Measurements from ENCODE around the gene GRAP. TPM values are rescaled to one million over a fixed set of nuclear protein-coding genes. Genes with fewer than 3 reads are reported as not detected.
A peak's percentile ranks its signal among the peaks of the same experiment; 100 is the strongest.
"Not testable (repeated sequence)": the region's sequence is repeated elsewhere in the genome, so short reads cannot be mapped to it uniquely, and the experiment has no call there.

The GRAP gene
- total RNA-seq (41.9 TPM), polyA plus RNA-seq (22.5 TPM)
- long read RNA-seq, donor 1, partial matches to known transcripts: 0 of 3 reads
- long read RNA-seq, donor 1, other reads (novel, unspliced or antisense): 0 of 3 reads
- long read RNA-seq, donor 2: 0 reads
- long read RNA-seq, donor 3, transcript GRAP-201 (5 exons, 2,651 nt): major isoform, 38 of 61 reads
- long read RNA-seq, donor 3, partial matches to known transcripts: 21 of 61 reads
- long read RNA-seq, donor 3, other reads (novel, unspliced or antisense): 0 of 61 reads
- long read RNA-seq, donor 4, transcript GRAP-201 (5 exons, 2,651 nt): major isoform, 12 of 14 reads
- long read RNA-seq, donor 4, partial matches to known transcripts: 0 of 14 reads
- long read RNA-seq, donor 4, other reads (novel, unspliced or antisense): 0 of 14 reads
- long read RNA-seq, donor 5, transcript GRAP-201 (5 exons, 2,651 nt): major isoform, 30 of 44 reads
- long read RNA-seq, donor 5, partial matches to known transcripts: 10 of 44 reads
- long read RNA-seq, donor 5, other reads (novel, unspliced or antisense): 0 of 44 reads
- long read RNA-seq, donor 6, transcript GRAP-201 (5 exons, 2,651 nt): major isoform, 21 of 24 reads
- long read RNA-seq, donor 6, partial matches to known transcripts: 0 of 24 reads
- long read RNA-seq, donor 6, other reads (novel, unspliced or antisense): 0 of 24 reads
- long read RNA-seq, donor 7, transcript GRAP-201 (5 exons, 2,651 nt): major isoform, 18 of 20 reads
- long read RNA-seq, donor 7, partial matches to known transcripts: 0 of 20 reads
- long read RNA-seq, donor 7, other reads (novel, unspliced or antisense): 0 of 20 reads
- long read RNA-seq, donor 8, transcript GRAP-201 (5 exons, 2,651 nt): major isoform, 13 of 13 reads
- long read RNA-seq, donor 8, partial matches to known transcripts: 0 of 13 reads
- long read RNA-seq, donor 8, other reads (novel, unspliced or antisense): 0 of 13 reads
- long read RNA-seq, donor 9, transcript GRAP-201 (5 exons, 2,651 nt): major isoform, 14 of 17 reads
- long read RNA-seq, donor 9, partial matches to known transcripts: 0 of 17 reads
- long read RNA-seq, donor 9, other reads (novel, unspliced or antisense): 0 of 17 reads
- long read RNA-seq, donor 10, transcript GRAP-201 (5 exons, 2,651 nt): major isoform, 22 of 24 reads
- long read RNA-seq, donor 10, partial matches to known transcripts: 0 of 24 reads
- long read RNA-seq, donor 10, other reads (novel, unspliced or antisense): 0 of 24 reads

DNA sequence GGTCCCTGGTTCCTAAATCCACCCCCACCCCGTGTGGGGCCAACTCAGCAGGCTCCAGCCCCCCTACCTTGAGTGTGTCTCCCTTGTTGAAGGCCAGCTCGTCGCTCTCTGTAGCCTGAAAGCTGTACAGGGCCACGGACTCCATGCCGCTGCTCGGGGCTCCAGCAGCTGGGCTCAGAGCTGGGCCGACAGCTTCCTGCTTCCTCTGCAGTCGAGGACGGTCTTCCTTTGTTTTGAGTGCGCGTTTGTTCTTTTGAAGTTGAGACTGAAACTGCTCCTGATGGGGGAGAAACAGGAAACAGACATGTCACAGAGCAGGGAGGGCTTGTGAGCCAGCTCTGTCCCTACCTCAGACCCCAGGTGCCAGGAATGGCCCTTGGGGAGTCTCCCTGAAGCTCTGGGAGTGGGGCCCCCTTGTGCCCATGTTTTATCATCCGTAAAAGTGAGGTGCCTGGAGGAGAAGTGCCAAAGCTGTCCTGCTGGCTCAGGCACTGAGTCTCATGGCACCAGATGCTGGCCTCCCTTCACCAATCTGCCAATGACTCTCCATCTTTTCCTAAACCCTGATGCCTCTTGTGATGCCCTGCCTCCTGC is at the start of gene GRAP:
GRAP (minus strand) TSS at position 176 of the 594 bp plus-strand sequence; CDS start at position 145, 31 bp downstream.
- H3K36me3 ChIP-seq (ENCODE audit: control insufficient read depth in 2 of 2, insufficient read depth in 2 of 2, low read length in 1 of 2); H3K4me1 ChIP-seq (ENCODE audit: control insufficient read depth in 2 of 2, insufficient read depth in 2 of 2, low read length in 2 of 2); H3K27ac ChIP-seq (ENCODE audit: low read depth in 1 of 2, low read length in 1 of 2); DNase-seq (ENCODE audit: low read depth in 6 of 9, low spot score in 9 of 9); H3K4me3 ChIP-seq (ENCODE audit: low read length in 2 of 2); H3K9me3 ChIP-seq (ENCODE audit: control insufficient read depth in 2 of 2, insufficient read depth in 1 of 2, low read length in 1 of 2); H3K27me3 ChIP-seq (ENCODE audit: control insufficient read depth in 2 of 2, insufficient read depth in 1 of 2, low read length in 1 of 2): not testable (repeated sequence)
- WGBS: no CpG with 5 or more reads among the region's 12 CpGs

DNA sequence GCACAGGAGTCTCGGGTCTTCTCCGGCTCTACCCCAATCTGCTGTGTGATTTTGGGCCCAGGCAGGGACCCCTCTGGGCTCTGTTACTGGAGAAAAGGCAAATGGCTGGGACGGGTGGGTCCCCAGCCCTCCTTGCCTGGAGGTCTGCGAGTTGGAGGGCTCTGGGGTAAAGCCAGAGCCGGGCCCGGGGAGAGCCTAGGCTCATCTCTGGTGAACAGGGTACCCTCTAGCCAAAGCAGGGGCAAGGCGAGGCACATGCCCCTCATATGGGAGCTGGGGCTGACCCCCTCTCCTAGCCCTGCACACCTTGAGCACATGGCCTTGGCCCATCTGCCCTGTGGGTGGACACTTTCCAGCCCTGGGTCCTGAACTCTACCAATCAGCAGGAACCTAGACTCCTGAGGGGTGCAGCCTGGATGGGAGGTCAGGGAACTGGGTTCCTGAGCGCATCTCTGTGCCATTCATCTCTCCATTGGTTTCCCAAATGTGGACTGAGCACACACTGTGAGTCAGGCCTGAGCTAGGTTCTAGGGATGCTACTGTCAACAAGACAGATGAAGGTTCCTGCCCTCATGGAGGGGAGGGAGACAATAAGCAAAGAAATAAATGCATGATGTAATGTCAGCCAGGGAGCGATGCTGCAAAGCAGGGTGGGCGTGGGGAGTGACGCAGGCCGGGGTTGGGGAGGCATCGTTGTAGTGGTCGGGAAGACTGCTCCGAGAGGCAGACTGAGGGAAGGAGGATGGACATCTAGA is 47.1 kb upstream of the GRAP start:
- DNase-seq (ENCODE audit: low read depth in 6 of 9, low spot score in 9 of 9): peak in 1 of 9 donors; percentile 0
- H3K36me3 ChIP-seq (ENCODE audit: control insufficient read depth in 2 of 2, insufficient read depth in 2 of 2, low read length in 1 of 2); H3K27ac ChIP-seq (ENCODE audit: low read depth in 1 of 2, low read length in 1 of 2); H3K9me3 ChIP-seq (ENCODE audit: control insufficient read depth in 2 of 2, insufficient read depth in 1 of 2, low read length in 1 of 2); H3K4me1 ChIP-seq (ENCODE audit: control insufficient read depth in 2 of 2, insufficient read depth in 2 of 2, low read length in 2 of 2); H3K4me3 ChIP-seq (ENCODE audit: low read length in 2 of 2); H3K27me3 ChIP-seq (ENCODE audit: control insufficient read depth in 2 of 2, insufficient read depth in 1 of 2, low read length in 1 of 2): not testable (repeated sequence)
- 97% methylated on average over 7 of the region's 15 CpGs for WGBS

DNA sequence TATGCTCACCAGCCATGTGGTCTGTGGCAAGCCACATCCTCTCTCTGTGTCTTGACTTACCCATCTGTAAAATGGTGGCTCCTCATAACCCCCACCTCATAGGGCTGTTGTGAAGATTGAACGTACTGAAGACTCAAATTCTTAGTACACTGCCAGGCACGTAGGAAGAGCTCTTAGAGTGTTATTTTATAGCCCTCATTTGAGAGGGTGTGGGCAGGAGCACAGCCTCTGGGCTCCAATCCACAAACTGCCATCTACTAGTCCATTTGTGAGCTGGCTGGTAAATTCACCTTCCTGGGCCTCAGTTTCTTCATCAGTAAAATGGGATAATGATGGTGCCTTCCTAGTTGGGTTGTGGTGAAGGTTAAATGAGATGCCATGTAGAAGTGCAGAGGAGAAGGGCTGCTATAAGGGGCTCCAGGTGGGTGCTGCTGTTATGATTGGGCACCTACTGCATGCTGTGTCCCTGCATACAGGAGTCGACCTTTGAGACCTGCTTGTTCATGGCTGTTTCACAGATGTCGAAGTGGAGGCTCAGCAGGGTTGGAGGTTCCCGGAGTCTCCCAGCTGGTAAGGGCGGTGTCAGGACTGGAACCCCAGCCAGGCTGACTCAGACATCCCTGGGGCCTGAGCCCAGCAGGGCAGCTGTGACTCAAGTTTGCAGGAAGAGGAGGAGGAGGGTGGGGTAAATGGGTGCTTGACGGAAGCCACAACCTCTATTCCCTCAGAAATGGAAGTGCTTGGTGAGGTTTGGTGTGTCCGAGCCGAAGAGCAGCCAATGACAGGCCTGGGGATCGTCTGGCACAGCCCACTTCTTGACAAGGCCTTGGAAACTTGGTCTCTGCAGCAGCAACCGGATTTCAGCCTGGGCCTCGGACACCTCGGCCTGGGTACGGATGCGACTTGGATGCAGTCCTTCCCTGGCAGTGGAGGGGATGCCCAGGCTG is 46.3 kb upstream of the GRAP start:
- not testable (repeated sequence) for H3K4me1 ChIP-seq (ENCODE audit: control insufficient read depth in 2 of 2, insufficient read depth in 2 of 2, low read length in 2 of 2); H3K36me3 ChIP-seq (ENCODE audit: control insufficient read depth in 2 of 2, insufficient read depth in 2 of 2, low read length in 1 of 2); H3K4me3 ChIP-seq (ENCODE audit: low read length in 2 of 2); H3K9me3 ChIP-seq (ENCODE audit: control insufficient read depth in 2 of 2, insufficient read depth in 1 of 2, low read length in 1 of 2); H3K27ac ChIP-seq (ENCODE audit: low read depth in 1 of 2, low read length in 1 of 2); H3K27me3 ChIP-seq (ENCODE audit: control insufficient read depth in 2 of 2, insufficient read depth in 1 of 2, low read length in 1 of 2)
- DNase-seq (ENCODE audit: low read depth in 6 of 9, low spot score in 9 of 9): peak in 1 of 9 donors; percentile 0
- WGBS: 84% methylated on average over 12 of the region's 15 CpGs

DNA sequence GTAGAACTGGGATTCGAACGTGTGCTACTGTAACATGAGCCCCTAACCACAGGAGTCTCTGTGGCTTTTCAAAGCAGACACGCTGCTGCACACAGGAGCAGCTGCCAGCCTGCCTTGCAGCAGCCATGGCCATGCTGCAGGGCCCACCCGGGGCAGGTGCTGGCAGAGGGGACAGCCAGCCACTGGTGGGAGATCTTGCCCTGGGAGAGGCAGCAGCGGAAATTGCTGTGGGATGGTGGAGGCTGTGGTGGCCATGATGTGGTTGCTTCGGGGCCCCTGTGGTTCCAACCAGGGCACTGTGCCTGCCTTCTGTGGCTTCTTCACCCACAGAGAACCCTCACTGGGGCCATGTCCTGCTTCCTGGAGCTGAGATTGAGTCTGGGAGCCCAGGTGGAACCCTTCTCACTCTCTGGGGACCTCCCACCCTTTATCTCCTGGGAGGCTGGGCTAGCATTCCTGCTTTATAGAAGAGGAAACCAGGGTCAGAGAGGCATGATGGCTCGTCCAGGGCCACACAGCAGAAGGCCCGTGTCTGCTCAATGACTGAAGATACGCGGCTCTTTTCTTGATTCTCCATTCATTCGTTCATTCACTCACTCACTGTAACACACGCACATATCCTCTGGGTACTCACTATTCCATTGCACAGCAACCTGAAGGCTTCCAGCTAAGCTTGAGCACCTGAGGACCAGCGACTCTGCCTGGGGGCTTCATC is 43.5 kb upstream of the GRAP start:
- not testable (repeated sequence) for H3K4me3 ChIP-seq (ENCODE audit: low read length in 2 of 2); DNase-seq (ENCODE audit: low read depth in 6 of 9, low spot score in 9 of 9); H3K27ac ChIP-seq (ENCODE audit: low read depth in 1 of 2, low read length in 1 of 2); H3K4me1 ChIP-seq (ENCODE audit: control insufficient read depth in 2 of 2, insufficient read depth in 2 of 2, low read length in 2 of 2); H3K36me3 ChIP-seq (ENCODE audit: control insufficient read depth in 2 of 2, insufficient read depth in 2 of 2, low read length in 1 of 2); H3K27me3 ChIP-seq (ENCODE audit: control insufficient read depth in 2 of 2, insufficient read depth in 1 of 2, low read length in 1 of 2); H3K9me3 ChIP-seq (ENCODE audit: control insufficient read depth in 2 of 2, insufficient read depth in 1 of 2, low read length in 1 of 2)
- WGBS: no CpG with 5 or more reads among the region's 13 CpGs

DNA sequence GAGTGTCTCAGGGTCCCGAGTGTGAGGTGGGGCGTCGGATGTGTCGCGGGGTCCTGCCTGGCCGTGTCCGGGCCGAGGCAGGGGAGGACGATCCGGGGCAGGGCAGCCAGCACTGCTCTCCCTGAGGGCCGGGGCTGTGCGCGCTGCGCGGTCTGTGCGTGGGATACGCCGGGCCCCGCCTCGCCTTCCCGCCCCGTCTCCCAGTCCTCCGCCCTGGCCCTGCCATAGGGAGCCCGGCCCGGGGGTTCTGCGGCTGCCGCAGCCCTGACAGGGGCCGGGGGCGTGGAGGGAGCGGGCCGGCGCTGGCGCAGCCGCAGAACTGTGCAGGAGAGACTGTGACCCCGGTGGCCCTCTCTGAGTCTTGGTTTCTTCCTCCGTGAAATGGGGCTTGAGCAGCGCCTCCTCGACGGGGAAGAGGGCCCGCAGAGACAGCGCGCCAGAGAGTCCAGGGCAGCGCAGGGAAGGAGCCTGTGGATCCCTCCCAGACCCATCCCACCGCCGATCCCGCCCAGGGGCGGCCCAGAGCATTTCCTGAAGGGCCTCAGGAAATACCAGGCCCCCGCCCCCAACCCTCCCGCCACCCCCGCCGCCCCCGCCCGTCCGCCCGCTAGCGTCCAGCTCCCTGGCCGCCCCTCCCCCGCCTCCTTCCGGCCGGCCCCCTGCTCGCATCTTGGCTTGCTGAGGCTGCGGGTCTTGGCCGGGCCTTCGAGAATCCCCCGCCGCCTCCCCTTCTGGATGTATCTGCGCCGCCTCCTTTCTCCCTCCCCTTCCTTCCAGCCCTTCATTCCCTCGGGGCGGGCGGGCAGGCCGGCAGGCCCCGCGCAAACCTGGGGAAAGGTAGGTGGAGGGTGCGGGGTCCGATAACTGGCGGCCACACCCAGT is 42.3 kb upstream of the GRAP start:
- WGBS: 2% methylated on average over 7 of the region's 77 CpGs
- DNase-seq (ENCODE audit: low read depth in 6 of 9, low spot score in 9 of 9); H3K4me1 ChIP-seq (ENCODE audit: control insufficient read depth in 2 of 2, insufficient read depth in 2 of 2, low read length in 2 of 2); H3K9me3 ChIP-seq (ENCODE audit: control insufficient read depth in 2 of 2, insufficient read depth in 1 of 2, low read length in 1 of 2); H3K27ac ChIP-seq (ENCODE audit: low read depth in 1 of 2, low read length in 1 of 2); H3K4me3 ChIP-seq (ENCODE audit: low read length in 2 of 2); H3K36me3 ChIP-seq (ENCODE audit: control insufficient read depth in 2 of 2, insufficient read depth in 2 of 2, low read length in 1 of 2); H3K27me3 ChIP-seq (ENCODE audit: control insufficient read depth in 2 of 2, insufficient read depth in 1 of 2, low read length in 1 of 2): not testable (repeated sequence)

DNA sequence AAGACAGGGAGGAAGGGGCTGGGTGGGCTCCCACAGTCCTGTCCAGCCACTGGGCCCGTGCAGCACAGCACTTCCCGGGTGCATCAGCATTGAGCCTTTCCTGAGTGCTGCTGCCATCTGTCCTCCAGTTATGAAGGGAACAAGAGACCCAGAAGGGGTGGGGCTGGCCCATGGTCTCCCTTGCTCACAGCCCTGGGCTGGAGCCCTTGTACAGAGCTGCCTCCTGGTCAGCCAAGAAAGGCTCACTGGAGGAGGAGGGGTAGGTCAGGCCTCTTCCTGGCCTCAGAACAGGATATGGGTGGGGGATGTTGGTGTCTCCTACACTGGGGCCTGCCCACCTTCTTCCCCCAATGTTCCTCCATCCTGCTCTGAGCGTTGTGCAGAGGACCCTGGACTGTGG is 30.6 kb upstream of the GRAP start:
- not testable (repeated sequence) for H3K4me1 ChIP-seq (ENCODE audit: control insufficient read depth in 2 of 2, insufficient read depth in 2 of 2, low read length in 2 of 2); H3K9me3 ChIP-seq (ENCODE audit: control insufficient read depth in 2 of 2, insufficient read depth in 1 of 2, low read length in 1 of 2); H3K4me3 ChIP-seq (ENCODE audit: low read length in 2 of 2); DNase-seq (ENCODE audit: low read depth in 6 of 9, low spot score in 9 of 9); H3K27me3 ChIP-seq (ENCODE audit: control insufficient read depth in 2 of 2, insufficient read depth in 1 of 2, low read length in 1 of 2); H3K27ac ChIP-seq (ENCODE audit: low read depth in 1 of 2, low read length in 1 of 2); H3K36me3 ChIP-seq (ENCODE audit: control insufficient read depth in 2 of 2, insufficient read depth in 2 of 2, low read length in 1 of 2)
- no CpG with 5 or more reads among the region's 3 CpGs for WGBS

Measured in thymus (tissue), 14 donors.